NCI-H2227 (cell line): ENCODE results near the gene NXPH4.

Source experiments
- DNase-seq: peaks from one replicate; lab custom pipeline; 2025; ENCODE audit not compliant: unreplicated experiment; lab: John Stamatoyannopoulos, UW

The NXPH4 gene

DNA sequence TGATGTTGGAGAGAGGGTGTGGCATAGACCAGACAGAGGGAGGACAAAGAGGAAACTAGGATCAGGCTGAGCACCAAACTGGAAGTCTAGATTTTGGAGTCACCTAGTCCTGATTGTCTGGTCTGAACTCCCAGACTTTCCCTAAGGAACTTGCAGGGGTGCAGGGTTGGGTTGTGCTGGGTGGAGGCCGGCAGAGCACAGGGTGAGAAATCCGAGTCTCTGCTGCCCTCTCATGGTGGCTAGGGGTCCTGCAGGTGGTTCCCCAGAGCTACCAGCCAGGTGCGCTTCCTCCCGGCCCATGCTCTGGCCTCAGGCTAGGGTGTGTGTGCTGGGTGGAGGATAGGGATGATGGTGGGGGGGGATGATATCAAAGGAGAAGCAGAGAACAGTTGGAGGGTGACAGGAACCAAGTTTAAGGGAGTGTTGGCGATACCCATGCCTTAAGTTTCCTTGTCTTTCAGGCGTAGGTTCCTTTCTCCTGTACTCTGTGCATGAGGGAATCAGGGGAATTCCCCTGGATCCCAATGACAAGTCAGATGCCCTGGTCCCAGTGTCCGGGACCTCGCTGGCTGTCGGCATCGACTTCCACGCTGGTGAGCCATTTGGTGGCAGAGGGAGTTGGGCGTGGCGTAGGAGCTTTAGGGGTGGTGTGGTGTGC is 33.5 kb upstream of the NXPH4 start:
- DNase-seq: peak; percentile 57

DNA sequence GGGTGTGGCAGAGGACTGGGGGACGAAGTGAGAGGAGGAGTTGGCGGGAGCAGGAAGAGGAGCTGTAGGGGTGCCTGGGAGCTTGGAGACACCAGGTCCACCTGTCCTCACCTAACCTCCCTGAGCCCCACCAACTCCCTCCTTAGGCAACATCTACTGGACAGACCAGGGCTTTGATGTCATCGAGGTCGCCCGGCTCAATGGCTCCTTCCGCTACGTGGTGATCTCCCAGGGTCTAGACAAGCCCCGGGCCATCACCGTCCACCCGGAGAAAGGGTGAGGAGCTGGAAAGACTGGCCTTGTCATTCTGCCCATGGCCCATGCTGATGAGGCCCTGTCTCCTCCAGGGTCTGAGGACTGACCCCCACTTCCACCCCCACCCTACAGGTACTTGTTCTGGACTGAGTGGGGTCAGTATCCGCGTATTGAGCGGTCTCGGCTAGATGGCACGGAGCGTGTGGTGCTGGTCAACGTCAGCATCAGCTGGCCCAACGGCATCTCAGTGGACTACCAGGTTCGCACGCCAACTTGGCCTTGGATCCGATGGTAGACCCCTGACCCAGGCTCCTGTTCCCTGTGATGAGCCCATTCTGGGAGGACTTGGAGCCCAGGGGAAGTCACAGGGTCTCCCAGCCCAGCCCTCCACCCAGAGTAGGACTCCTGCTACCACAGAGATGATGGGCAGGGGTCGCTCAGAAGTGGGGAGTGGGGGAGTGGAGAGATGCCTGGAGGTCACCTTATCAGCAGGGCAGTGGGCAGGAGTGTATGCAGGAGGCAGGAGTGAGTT is 32.5 kb upstream of the NXPH4 start:
- no peak for DNase-seq

DNA sequence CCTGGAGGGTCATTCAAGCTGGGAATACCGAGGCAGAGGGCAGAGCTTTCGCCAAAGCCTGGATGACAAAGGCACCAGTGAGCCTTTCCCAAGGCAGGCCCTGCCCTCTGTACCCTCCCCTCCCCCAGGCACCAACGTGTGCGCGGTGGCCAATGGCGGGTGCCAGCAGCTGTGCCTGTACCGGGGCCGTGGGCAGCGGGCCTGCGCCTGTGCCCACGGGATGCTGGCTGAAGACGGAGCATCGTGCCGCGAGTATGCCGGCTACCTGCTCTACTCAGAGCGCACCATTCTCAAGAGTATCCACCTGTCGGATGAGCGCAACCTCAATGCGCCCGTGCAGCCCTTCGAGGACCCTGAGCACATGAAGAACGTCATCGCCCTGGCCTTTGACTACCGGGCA is 31.2 kb upstream of the NXPH4 start:
- no peak for DNase-seq

DNA sequence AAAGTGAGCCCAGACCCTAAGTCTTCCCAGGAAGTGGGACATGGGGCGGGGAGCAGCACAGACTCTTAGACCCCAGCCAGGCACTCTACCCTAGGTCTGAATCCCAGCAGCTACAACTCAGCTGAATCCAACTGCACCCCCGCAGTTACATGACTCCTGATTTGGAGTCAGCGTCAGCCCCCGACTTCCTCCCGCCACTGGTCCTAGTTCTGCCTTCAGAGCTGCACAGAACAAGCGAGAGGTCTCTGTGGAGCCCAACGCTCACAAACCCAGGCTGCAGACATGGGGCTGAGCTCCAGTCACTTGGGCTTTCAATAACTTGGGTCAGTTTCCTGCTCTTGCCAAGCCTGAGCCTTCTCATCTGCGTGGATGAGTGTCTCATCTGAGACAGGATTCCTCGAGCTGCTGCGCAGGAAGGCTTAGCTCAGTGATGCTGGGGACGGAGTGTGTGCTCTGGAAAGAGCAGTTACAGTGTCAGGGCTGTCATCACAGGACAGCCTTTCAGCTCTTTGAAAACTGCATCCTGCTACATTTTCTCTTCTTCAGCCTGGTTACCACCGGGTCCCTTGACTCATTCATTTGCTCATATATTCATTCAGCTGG is 30.6 kb upstream of the NXPH4 start:
- no peak for DNase-seq

DNA sequence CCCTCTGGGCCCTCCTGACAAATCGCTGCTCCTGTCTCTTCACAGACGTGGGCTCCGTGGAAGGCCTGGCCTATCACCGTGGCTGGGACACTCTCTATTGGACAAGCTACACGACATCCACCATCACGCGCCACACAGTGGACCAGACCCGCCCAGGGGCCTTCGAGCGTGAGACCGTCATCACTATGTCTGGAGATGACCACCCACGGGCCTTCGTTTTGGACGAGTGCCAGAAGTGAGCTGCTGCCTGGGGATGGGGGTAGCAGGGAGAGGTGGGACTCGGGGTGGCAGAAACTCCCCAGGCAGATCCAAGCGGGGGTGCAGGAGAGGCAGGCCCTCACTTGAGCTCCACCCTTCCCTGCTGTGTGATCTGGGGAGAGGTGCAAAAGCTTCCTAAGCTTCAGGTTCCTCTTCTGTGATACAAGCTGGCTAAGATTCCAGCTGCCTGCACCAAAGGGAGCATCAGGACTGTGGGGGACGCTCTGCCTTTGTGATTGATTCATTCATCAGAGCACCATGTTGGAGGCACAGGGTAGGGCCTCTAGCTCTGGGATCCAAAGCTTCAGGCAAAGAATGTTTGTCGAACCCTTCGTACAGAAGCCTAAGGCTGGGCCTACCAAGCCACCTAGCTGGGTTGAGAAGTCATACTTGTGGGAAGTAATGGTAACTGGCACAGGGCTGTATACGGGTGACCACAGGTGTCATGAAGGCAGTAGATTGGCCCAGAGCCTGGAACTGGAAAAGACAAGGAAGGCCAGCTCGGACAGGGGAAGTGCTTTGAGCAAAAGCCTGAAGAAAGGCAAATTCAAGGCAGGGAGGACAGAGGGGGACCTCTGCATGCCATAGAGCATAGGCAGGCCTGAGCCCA is 29.1 kb upstream of the NXPH4 start:
- no peak for DNase-seq

DNA sequence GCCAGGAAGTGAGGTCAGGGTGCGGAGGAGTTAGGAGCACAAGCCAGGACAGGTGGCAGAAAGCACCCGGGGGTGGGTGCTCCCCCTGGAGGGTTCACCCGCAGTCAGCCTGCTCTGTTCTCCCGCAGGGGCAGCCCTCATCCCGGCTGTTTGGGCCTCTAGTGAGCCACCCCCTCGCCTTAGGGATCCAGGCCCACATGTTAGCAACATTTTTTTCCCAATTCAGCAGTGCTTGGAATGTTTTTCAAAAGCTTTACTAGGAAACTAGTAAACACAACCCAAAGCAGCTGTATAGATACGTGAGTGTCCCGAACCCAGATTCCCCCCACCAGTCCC is 28.5 kb upstream of the NXPH4 start:
- no peak for DNase-seq

DNA sequence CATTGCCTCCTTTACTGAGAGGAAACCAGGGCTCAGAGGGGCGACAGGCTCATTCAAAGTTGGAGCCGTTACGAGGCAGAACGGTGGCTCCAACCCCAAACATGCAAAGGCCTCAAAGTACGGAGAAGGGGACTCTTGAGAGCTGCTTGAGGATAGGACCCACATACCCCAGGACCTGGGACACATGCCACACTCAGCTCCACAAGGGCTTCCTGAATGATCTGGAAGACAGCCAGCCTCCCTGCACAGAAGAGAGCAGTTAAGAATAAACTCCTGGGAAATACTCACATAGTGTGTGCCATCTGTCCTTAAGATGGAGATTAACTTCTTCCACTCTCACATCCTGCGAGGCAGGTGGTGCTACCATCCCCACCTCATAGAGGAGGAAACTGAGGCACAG is 26.6 kb upstream of the NXPH4 start:
- no peak for DNase-seq

DNA sequence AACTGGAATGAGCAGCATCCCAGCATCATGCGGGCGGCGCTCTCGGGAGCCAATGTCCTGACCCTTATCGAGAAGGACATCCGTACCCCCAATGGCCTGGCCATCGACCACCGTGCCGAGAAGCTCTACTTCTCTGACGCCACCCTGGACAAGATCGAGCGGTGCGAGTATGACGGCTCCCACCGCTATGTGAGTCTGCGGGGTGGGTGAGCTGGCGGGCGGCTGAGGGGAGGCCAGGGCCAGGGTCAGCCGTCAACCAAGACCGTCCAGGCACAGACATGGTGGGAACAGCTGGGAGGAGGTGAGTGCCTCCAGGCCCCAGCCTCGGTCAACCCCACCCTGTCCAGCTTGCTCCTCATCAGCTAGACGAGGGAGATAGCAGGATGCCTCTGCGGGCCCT is 25.8 kb upstream of the NXPH4 start:
- DNase-seq: no peak

DNA sequence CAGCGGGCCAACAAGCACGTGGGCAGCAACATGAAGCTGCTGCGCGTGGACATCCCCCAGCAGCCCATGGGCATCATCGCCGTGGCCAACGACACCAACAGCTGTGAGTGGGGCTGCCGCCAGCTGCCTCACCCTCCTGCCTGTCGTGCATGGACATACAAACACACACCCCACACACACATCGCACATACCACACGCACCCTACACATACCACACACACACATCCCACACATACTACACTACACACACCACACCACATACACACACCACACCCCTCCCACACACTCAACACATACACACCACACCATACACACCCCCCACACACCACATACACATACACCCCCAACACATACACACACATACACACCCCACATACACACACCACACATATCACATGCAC is 25.2 kb upstream of the NXPH4 start:
- no peak for DNase-seq

DNA sequence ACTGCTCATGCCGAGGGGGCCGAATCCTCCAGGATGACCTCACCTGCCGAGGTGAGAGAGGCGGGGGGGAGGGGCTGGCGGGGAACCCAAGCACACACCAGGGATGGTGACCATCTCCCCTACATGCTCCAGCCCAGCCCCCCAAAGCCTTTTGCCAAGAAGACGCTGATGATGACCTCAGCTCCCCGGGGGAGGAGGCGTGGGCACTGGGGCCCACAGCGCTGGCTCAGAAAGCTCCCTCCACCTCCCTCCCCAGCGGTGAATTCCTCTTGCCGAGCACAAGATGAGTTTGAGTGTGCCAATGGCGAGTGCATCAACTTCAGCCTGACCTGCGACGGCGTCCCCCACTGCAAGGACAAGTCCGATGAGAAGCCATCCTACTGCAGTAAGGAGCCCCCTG is 23.7 kb upstream of the NXPH4 start:
- no peak for DNase-seq

DNA sequence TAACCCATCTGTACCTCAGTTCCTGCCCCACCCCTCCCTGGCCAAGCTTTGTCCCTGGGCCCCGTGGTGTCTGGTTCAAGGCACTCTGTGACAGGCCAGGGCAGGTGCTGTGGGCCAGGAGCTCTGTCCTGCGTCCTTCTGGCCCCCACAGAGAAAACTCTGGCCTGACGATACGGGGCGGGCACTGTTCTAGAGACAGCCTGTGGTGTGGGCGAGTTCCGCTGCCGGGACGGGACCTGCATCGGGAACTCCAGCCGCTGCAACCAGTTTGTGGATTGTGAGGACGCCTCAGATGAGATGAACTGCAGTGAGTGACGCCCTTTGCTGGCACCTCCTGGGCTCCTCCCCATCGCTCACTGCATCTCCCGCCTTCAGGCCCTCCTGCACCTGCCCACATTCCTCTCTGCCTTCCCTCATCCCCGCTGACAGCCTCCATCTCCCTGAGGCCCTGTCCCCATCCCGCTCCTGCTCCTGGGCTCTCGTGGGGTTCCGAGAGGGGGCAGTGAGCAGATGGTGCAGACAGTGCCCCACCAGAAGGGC is 22.8 kb upstream of the NXPH4 start:
- no peak for DNase-seq

DNA sequence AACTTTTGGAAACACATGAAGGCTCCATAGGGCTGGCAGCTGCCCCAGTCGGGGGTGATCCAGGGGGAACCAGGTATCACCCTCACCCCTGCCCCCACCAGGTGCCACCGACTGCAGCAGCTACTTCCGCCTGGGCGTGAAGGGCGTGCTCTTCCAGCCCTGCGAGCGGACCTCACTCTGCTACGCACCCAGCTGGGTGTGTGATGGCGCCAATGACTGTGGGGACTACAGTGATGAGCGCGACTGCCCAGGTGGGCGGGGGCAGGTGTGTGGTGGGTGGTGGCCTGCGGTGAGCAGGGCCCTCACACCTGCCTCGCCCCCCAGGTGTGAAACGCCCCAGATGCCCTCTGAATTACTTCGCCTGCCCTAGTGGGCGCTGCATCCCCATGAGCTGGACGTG is 22.3 kb upstream of the NXPH4 start:
- DNase-seq: no peak

DNA sequence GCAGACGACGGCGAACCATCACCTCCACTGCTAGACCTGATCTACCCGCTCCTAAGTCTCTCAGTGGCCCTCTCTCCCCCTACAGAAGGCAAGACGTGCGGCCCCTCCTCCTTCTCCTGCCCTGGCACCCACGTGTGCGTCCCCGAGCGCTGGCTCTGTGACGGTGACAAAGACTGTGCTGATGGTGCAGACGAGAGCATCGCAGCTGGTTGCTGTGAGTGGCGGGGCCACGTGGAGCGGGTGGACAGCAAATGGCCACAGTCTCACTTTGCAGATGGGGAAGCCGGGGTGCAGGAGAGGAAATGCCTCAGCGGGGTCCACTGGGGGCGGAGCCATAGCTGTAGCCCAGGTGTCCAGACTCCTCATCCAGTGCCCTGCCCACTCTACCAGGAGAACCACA is 21.4 kb upstream of the NXPH4 start:
- DNase-seq: no peak

DNA sequence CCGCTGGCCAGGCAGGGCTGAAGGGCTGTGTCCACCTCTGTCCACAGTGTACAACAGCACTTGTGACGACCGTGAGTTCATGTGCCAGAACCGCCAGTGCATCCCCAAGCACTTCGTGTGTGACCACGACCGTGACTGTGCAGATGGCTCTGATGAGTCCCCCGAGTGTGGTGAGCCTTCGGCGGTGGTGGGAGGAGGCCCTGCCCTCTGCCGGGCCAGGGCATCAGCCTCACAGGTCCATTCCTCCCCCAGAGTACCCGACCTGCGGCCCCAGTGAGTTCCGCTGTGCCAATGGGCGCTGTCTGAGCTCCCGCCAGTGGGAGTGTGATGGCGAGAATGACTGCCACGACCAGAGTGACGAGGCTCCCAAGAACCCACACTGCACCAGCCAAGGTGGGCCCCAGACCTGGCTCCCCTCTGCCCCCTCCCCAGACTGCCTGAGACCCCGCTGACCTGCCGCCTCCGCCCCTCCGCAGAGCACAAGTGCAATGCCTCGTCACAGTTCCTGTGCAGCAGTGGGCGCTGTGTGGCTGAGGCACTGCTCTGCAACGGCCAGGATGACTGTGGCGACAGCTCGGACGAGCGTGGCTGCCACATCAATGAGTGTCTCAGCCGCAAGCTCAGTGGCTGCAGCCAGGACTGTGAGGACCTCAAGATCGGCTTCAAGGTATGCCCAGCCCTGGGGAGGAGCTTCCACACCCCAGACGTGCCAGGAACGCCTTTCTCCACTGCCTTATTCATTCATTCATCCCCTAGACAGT is 20.8 kb upstream of the NXPH4 start:
- DNase-seq: no peak

DNA sequence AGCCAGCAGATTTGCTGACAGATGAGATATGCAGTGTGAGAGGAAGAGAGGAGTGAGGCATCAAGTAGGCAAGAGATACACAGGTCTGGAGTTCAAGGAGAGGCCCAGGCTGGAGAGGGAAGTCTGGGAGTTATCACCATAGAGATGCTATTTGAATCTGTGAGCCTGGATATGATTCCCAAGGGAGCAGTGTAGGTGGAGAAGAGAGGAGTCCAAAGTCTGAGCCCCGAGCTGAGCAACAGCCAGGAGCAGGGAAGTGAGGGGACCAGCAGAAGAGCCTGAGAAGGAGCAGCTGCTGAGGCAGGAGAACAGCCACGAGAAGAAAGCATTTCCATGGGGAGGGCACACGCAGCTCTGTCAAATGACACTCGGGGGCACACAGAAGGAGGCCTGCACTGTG is 20.2 kb upstream of the NXPH4 start:
- no peak for DNase-seq

DNA sequence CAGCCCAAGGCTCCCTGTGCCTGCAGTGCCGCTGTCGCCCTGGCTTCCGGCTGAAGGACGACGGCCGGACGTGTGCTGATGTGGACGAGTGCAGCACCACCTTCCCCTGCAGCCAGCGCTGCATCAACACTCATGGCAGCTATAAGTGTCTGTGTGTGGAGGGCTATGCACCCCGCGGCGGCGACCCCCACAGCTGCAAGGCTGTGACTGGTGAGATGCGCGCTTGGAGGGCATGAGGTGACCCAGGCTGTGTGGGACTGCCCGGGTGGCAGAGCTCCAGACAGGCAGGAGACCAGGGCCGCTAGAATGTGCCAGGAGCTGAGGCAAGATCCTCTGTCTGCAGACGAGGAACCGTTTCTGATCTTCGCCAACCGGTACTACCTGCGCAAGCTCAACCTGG is 19.6 kb upstream of the NXPH4 start:
- DNase-seq: no peak

DNA sequence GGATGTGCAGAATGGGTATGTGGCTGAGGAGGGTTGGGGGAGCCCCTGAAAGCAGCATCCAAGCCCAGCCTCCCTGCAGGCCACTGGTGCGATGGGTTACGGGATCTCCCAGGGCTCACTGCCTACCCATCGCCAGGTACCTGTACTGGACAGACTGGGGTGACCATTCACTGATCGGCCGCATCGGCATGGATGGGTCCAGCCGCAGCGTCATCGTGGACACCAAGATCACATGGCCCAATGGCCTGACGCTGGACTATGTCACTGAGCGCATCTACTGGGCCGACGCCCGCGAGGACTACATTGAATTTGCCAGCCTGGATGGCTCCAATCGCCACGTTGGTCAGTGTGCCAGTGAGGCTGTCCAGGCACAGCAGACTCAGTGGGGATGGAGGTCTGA is 18.3 kb upstream of the NXPH4 start:
- DNase-seq: no peak

DNA sequence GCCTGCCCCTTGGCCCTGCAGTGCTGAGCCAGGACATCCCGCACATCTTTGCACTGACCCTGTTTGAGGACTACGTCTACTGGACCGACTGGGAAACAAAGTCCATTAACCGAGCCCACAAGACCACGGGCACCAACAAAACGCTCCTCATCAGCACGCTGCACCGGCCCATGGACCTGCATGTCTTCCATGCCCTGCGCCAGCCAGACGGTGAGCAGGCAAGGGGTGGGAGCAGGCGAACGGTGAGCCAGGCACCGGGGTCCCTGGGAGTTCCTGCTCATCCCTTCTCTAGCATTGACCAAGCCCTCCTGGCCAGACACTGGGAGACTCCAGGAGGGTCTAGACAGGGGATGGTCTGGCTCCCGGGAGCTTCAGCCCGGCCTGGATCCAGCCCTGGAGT is 17.4 kb upstream of the NXPH4 start:
- DNase-seq: no peak

DNA sequence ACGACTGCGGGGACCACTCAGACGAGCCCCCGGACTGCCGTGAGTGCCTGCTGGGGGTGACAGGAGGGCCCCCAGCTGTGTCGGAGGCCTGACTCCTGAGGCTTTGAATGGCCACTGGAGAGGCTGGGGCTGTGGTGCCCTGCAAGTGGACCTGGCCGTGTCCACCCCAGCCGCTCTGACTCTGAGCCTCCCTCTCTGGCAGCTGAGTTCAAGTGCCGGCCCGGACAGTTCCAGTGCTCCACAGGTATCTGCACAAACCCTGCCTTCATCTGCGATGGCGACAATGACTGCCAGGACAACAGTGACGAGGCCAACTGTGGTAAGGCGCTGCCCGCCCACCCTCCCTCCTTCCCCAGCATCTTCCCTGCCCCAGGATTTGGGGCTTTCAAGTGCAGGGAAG is 16.1 kb upstream of the NXPH4 start:
- no peak for DNase-seq

DNA sequence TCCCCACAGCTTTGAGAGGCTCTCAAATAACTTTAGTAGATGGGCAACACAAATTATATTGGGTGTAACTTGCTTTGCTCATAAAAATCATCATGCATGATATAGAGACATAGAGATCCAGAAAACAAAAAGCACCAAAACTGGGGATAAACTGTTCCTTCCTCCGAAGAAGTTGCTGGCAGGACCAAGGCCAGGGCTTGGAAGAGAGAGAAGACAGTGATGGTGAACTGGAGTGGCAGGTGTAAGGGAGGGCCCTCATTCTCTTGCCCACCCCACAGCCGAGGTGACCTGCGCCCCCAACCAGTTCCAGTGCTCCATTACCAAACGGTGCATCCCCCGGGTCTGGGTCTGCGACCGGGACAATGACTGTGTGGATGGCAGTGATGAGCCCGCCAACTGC is 15.4 kb upstream of the NXPH4 start:
- no peak for DNase-seq

DNA sequence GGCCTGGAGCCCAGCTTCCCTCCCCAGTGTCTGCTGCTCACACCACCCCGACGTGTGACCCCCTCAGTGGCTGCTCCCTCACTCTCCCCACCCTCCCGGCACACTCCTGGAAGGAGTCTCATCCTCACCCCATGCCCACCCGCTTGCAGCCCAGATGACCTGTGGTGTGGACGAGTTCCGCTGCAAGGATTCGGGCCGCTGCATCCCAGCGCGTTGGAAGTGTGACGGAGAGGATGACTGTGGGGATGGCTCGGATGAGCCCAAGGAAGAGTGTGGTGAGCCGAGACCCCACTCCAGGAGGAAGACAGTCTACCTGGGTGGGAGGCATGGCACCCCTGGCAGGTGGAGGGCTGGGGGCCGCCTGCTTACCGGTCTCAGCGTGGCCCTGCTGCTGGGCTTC is 15.0 kb upstream of the NXPH4 start:
- DNase-seq: no peak
